ENCODE measurements around the gene TMEM106B. TPM values are rescaled to one million over a fixed set of nuclear protein-coding genes. Genes with fewer than 3 reads are reported as not detected.
A peak's percentile ranks its signal among the peaks of the same experiment; 100 is the strongest.
"Not testable (repeated sequence)": the region's sequence is repeated elsewhere in the genome, so short reads cannot be mapped to it uniquely, and the experiment has no call there.

TMEM106B gene
- total and polyA plus RNA-seq, 2 donors (not counting 3 experiments of a cell fraction or from before 2014, with no cell fraction given): 13.7 to 23.1 TPM

- Histone ChIP-seq H3K9me1 (replicated peaks; ENCODE audit: control insufficient read depth, extremely low read depth, insufficient read depth, low read length) (no peaks in the 10 kb centered on the region), H3K9me3 (replicated peaks; ENCODE audit: control insufficient read depth, insufficient read depth, low read length) (no peaks in the 10 kb centered on the region), H3K4me3 (replicated peaks in 1 of 3; ENCODE audit: insufficient read depth in 1 of 3, low read depth in 1 of 3, low read length in 3 of 3) (no peak overlapping the region), H3K79me2 (ENCODE audit: control insufficient read depth, insufficient read depth, low read length) (no peaks in the 10 kb centered on the region), H3K4me2 (ENCODE audit: insufficient read depth, low read length) (no peak overlapping the region), H3K36me3 (ENCODE audit: control insufficient read depth in 2 of 2, extremely low read depth in 1 of 2, insufficient read depth in 2 of 2, low read length in 2 of 2) (no peaks in the 10 kb centered on the region), H4K20me1 (replicated peaks; ENCODE audit: control insufficient read depth, extremely low read depth, insufficient read depth, low read length) (no peaks in the 10 kb centered on the region), H3K27ac (ENCODE audit: insufficient read depth, low read depth, low read length) (no peak overlapping the region), H3K9ac (replicated peaks; ENCODE audit: extremely low read depth, insufficient read depth, low read length) (no peak overlapping the region), H3K4me1 (ENCODE audit: control insufficient read depth, extremely low read depth, insufficient read depth, low read length) (no peaks in the 10 kb centered on the region), H3K27me3 (ENCODE audit: control insufficient read depth in 2 of 2, insufficient read depth in 2 of 2, low read length in 2 of 2) (no peaks in the 10 kb centered on the region), H2AFZ (ENCODE audit: low read depth, low read length) (no peak overlapping the region)
- TF ChIP-seq POLR2AphosphoS5 (IDR thresholded peaks at IDR 0.05; ENCODE audit: insufficient read depth, low read depth, low read length) (no peak), GATA2 (IDR thresholded peaks at IDR 0.05; ENCODE audit: insufficient read depth, insufficient read length, low read depth, low read length) (no peak), EZH2 (IDR thresholded peaks at IDR 0.05; ENCODE audit: borderline replicate concordance, low read depth, low read length, severe bottlenecking) (no peak), CTCF (IDR thresholded peaks at IDR 0.05; ENCODE audit: extremely low read depth in 1 of 2, insufficient read depth in 1 of 2, low read depth in 1 of 2, low read length in 2 of 2) (no peak), POLR2A (IDR thresholded peaks at IDR 0.05; ENCODE audit: low read depth, low read length) (no peak), MYC (IDR thresholded peaks at IDR 0.05; ENCODE audit: low read depth, low read length) (no peak), FOS (IDR thresholded peaks at IDR 0.05; ENCODE audit: borderline replicate concordance, insufficient read depth, low read length) (no peak), MAX (IDR thresholded peaks at IDR 0.05; ENCODE audit: insufficient read depth, insufficient read length) (no peak), JUN (IDR thresholded peaks at IDR 0.05; ENCODE audit: borderline replicate concordance, insufficient read depth, insufficient read length, low read depth) (no peak)
- FAIRE-seq (no peak), DNase-seq (ENCODE audit: low read depth, low spot score) (peak; percentile 12)
- no TSS peak for BruUV-seq (replicated peaks)
- dilution Hi-C loops (cut with MboI; ENCODE audit: extremely low pct_ligation_motif_present, low sequenced_read_pairs): no loop called here
- CTCF ChIA-PET: interaction anchor here (1.2 kb wide), 1 partner anchor 21 kb away, joined by 3 read pairs; no protein-coding TSS in a partner anchor
- POLR2A ChIA-PET: no interaction called here
- intact Hi-C loops (cut with micrococcal nuclease): no loop called here
These were observed 11.9 kb downstream of the TMEM106B start for GRCh38 chr7:12222889-12223579.

- H3K9ac ChIP-seq (replicated peaks; ENCODE audit: extremely low read depth, insufficient read depth, low read length); H3K79me2 ChIP-seq (ENCODE audit: control insufficient read depth, insufficient read depth, low read length); H3K4me3 ChIP-seq (replicated peaks in 1 of 3; ENCODE audit: insufficient read depth in 1 of 3, low read depth in 1 of 3, low read length in 3 of 3); H3K9me3 ChIP-seq (replicated peaks; ENCODE audit: control insufficient read depth, insufficient read depth, low read length); H3K4me1 ChIP-seq (ENCODE audit: control insufficient read depth, extremely low read depth, insufficient read depth, low read length); H3K36me3 ChIP-seq (ENCODE audit: control insufficient read depth in 2 of 2, extremely low read depth in 1 of 2, insufficient read depth in 2 of 2, low read length in 2 of 2); FAIRE-seq; dilution Hi-C loops (cut with MboI; ENCODE audit: extremely low pct_ligation_motif_present, low sequenced_read_pairs); H3K27me3 ChIP-seq (ENCODE audit: control insufficient read depth in 2 of 2, insufficient read depth in 2 of 2, low read length in 2 of 2); H4K20me1 ChIP-seq (replicated peaks; ENCODE audit: control insufficient read depth, extremely low read depth, insufficient read depth, low read length); H3K9me1 ChIP-seq (replicated peaks; ENCODE audit: control insufficient read depth, extremely low read depth, insufficient read depth, low read length); POLR2A ChIA-PET; intact Hi-C loops (cut with micrococcal nuclease); CTCF ChIA-PET; BruUV-seq (replicated peaks); DNase-seq (ENCODE audit: low read depth, low spot score); H2AFZ ChIP-seq (ENCODE audit: low read depth, low read length); H3K27ac ChIP-seq (ENCODE audit: insufficient read depth, low read depth, low read length); H3K4me2 ChIP-seq (ENCODE audit: insufficient read depth, low read length): not testable (repeated sequence)
These were observed 13.9 kb downstream of the TMEM106B start for GRCh38 chr7:12225017-12225416.

Measured in endothelial cell of umbilical vein (primary cell).